ENCODE results near the gene TECPR2. TPM values are rescaled to one million over a fixed set of nuclear protein-coding genes. Genes with fewer than 3 reads are reported as not detected.
A peak's percentile ranks its signal among the peaks of the same experiment; 100 is the strongest.

Gene TECPR2
- total and polyA plus RNA-seq, 2 of the 13 experiments (the other 11 are each of a cell fraction or from before 2014, with no cell fraction given): 3.5 to 5.7 TPM

DNA sequence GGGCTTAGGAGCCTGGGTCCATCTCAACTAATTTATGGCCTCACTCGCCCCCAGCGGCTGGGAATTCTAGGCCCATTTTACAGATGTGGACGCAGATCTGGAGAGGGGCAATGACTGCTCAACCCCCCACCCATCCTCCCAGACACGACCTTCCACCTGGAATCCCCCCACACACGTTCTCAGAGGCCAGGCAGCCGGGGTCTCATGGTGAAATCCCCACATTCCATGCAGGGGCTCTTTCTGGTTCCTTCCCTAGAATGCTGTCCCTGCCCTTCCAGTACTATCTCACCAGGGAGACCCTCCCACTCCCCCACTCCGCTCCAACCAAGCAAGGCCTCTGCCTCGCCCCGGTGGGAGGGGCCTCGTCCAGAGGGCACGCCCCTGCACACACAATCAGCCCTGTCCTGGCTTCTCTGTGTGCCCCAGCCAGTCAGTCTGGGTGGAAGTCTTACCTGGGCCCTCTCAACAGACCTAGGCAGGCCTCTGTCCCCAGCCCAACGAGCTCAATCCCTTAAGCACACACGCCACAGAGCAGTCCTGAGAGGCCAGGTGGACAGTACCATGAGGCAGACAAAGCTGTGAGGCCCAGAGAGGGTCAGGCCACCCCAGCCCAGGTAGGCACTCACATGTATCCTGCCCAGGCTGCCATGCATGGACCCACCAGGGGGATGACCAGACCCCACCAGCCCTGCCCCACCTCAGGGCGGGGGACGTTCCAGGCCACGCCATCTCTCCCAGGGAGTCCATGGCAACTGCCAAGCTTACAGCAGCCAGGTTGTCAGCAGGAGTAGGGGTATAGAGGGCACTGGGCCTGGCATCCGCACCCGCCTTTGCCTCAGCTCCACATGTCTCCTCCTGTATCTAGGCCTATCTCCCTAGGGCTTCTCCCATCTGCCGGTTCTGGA, 148.1 kb downstream of the TECPR2 start (continued):
- TF ChIP-seq PITX1 (CRISPR knock-in tag; IDR thresholded peaks at IDR 0.05) (no peak), ZNF224 (CRISPR knock-in tag; IDR thresholded peaks at IDR 0.05) (no peak), SOX13 (IDR thresholded peaks at IDR 0.05) (no peak), SOX13 (CRISPR knock-in tag; conservative IDR thresholded peaks at IDR 0.05 in 1 of 2, IDR thresholded peaks at IDR 0.05 in 1 of 2) (no peak), ZNF749 (CRISPR knock-in tag; IDR thresholded peaks at IDR 0.05; ENCODE audit: borderline replicate concordance) (no peak), ZBTB8A (CRISPR knock-in tag; IDR thresholded peaks at IDR 0.05; ENCODE audit: borderline replicate concordance, low read depth) (no peak), EP300 (IDR thresholded peaks at IDR 0.05; ENCODE audit: low read depth in 2 of 2, low read length in 2 of 2) (no peak), EP300 (CRISPR knock-in tag; IDR thresholded peaks at IDR 0.05; ENCODE audit: borderline replicate concordance) (no peak; the same call in 1 of the 2 replicates), ZNF235 (CRISPR knock-in tag; IDR thresholded peaks at IDR 0.05; ENCODE audit: borderline replicate concordance) (no peak), ADNP (CRISPR knock-in tag; IDR thresholded peaks at IDR 0.05) (no peak), PCBP2 (optimal IDR thresholded peaks at IDR 0.05; ENCODE audit: low read depth, low read length, poor library complexity, severe bottlenecking) (no peak), ZNF747 (CRISPR knock-in tag; IDR thresholded peaks at IDR 0.05; ENCODE audit: borderline replicate concordance) (no peak), ZNF317 (CRISPR knock-in tag; IDR thresholded peaks at IDR 0.05) (no peak), HNF4G (IDR thresholded peaks at IDR 0.05; ENCODE audit: borderline replicate concordance, low read depth, low read length) (no peak), HNF4G (CRISPR knock-in tag; IDR thresholded peaks at IDR 0.05; ENCODE audit: borderline replicate concordance, low read depth) (no peak), ZNF660 (CRISPR knock-in tag; IDR thresholded peaks at IDR 0.05; ENCODE audit: borderline replicate concordance, low read depth) (no peak), KLF15 (CRISPR knock-in tag; IDR thresholded peaks at IDR 0.05; ENCODE audit: borderline replicate concordance) (0 out of 2 replicates have a peak, but pooled peaks have one; percentile 27), SMAD9 (CRISPR knock-in tag; IDR thresholded peaks at IDR 0.05) (no peak), HNRNPLL (IDR thresholded peaks at IDR 0.05; ENCODE audit: low read depth, low read length, poor library complexity, severe bottlenecking) (no peak), LCORL (IDR thresholded peaks at IDR 0.05) (no peak), LCORL (CRISPR knock-in tag; IDR thresholded peaks at IDR 0.05) (peak; percentile 55; the same call in 1 of the 2 replicates), ELF1 (CRISPR knock-in tag; IDR thresholded peaks at IDR 0.05) (no peak)
- TF ChIP-seq, protein P1, sequence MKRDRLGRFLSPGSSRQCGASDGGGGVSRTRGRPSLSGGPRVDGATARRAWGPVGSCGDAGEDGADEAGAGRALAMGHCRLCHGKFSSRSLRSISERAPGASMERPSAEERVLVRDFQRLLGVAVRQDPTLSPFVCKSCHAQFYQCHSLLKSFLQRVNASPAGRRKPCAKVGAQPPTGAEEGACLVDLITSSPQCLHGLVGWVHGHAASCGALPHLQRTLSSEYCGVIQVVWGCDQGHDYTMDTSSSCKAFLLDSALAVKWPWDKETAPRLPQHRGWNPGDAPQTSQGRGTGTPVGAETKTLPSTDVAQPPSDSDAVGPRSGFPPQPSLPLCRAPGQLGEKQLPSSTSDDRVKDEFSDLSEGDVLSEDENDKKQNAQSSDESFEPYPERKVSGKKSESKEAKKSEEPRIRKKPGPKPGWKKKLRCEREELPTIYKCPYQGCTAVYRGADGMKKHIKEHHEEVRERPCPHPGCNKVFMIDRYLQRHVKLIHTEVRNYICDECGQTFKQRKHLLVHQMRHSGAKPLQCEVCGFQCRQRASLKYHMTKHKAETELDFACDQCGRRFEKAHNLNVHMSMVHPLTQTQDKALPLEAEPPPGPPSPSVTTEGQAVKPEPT (CRISPR knock-in tag; IDR thresholded peaks at IDR 0.05; ENCODE audit: low read depth): 0 out of 2 replicates have a peak, but pooled peaks have one; percentile 48
- TF ChIP-seq, protein P2, sequence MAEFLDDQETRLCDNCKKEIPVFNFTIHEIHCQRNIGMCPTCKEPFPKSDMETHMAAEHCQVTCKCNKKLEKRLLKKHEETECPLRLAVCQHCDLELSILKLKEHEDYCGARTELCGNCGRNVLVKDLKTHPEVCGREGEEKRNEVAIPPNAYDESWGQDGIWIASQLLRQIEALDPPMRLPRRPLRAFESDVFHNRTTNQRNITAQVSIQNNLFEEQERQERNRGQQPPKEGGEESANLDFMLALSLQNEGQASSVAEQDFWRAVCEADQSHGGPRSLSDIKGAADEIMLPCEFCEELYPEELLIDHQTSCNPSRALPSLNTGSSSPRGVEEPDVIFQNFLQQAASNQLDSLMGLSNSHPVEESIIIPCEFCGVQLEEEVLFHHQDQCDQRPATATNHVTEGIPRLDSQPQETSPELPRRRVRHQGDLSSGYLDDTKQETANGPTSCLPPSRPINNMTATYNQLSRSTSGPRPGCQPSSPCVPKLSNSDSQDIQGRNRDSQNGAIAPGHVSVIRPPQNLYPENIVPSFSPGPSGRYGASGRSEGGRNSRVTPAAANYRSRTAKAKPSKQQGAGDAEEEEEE (CRISPR knock-in tag; IDR thresholded peaks at IDR 0.05; ENCODE audit: borderline replicate concordance): 0 out of 2 replicates have a peak, but pooled peaks have one; percentile 56
- TF ChIP-seq, protein P3, sequence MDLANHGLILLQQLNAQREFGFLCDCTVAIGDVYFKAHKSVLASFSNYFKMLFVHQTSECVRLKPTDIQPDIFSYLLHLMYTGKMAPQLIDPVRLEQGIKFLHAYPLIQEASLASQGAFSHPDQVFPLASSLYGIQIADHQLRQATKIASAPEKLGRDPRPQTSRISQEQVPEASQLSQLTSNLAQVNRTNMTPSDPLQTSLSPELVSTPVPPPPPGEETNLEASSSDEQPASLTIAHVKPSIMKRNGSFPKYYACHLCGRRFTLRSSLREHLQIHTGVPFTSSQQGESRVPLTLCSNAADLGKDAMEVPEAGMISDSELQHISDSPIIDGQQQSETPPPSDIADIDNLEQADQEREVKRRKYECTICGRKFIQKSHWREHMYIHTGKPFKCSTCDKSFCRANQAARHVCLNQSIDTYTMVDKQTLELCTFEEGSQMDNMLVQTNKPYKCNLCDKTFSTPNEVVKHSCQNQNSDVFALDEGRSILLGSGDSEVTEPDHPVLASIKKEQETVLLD (CRISPR knock-in tag; IDR thresholded peaks at IDR 0.05; ENCODE audit: low read depth): no peak
